GM20000 (cell line): ENCODE data around the gene TMED7.

Experiments
- DNase-seq: peaks from one replicate; pipeline ENCODE4 v3.0.0; 2012; ENCODE audit warnings: low spot score
- CTCF ChIP-seq: IDR thresholded peaks from 2 replicates; pipeline ENCODE4 v1.5.1; 2012; ENCODE audit warnings: mild to moderate bottlenecking, control low read depth; ENCODE audit errors: extremely low read depth, missing control alignments

The TMED7 gene

GRCh38 chr5:115573133-115573532 is 52.7 kb downstream of the TMED7 start:
- TF ChIP-seq CTCF: no peak

GRCh38 chr5:115571441-115571878 is 54.4 kb downstream of the TMED7 start:
- TF ChIP-seq CTCF: no peak
- DNase-seq: no peak

More at GRCh38 chr5:115573133-115573532, 52.7 kb downstream of the TMED7 start:
- no peak for DNase-seq

GRCh38 chr5:115568668-115569067 is 57.2 kb downstream of the TMED7 start:
- DNase-seq: no peak
- no peak for TF ChIP-seq CTCF

- DNase-seq: no peak
- no peak for TF ChIP-seq CTCF
Observed at GRCh38 chr5:115565233-115565632, 60.6 kb downstream of the TMED7 start.
